HepG2 (cell line): ENCODE data around the gene ZC3H8. TPM values are rescaled to one million over a fixed set of nuclear protein-coding genes. Genes with fewer than 3 reads are reported as not detected.

Experiments
- ATAC-seq: fragments of 200-7000 bp; cut with Tn5 transposase; 3 replicates; pipeline ENCODE4 v1.9.1; 2020; ENCODE audit warnings: mild to moderate bottlenecking, moderate library complexity
- BruUV-seq: library from RNA; stranded (reverse); fragments of 400-500 nt; replicated peaks from 2 replicates; lab custom pipeline; 2021; lab: Mats Ljungman, UMichigan
- CTCF ChIA-PET: fragments of 300-600 bp; formaldehyde crosslinking; extraction: SDS; loops from one replicate; lab custom pipeline; 2021; ENCODE audit warnings: low total read pairs, inconsistent platforms, low intra/inter-chr PET ratio; lab: Yijun Ruan, JAX
- POLR2A ChIA-PET: fragments of 350-600 bp; sonication (Branson Sonifier 250); formaldehyde crosslinking; loops from one replicate; lab custom pipeline; 2020; ENCODE audit warnings: antibody characterized with exemption, inconsistent platforms; lab: Yijun Ruan, JAX
- DNase-seq: peaks from one replicate; pipeline ENCODE4 v3.0.0-alpha.2; 2015; ENCODE audit warnings: low spot score
- FAIRE-seq: peaks from 3 replicates; lab custom pipeline; 2011; peaks lifted over from hg19 to GRCh38; lab: Jason Lieb, UNC
- H2AFZ ChIP-seq: one replicate; pipeline ENCODE4 v1.6.1; 2011; ENCODE audit warnings: low read length, inconsistent platforms
- H3K27ac ChIP-seq: fragments of 300-600 bp; 3 replicates; pipeline ENCODE4 v1.8.0; 2011; ENCODE audit warnings: mixed run types, mild to moderate bottlenecking, mixed read lengths, low read length, inconsistent platforms; ENCODE audit not compliant: insufficient read depth; ENCODE audit errors: extremely low read length
- H3K27me3 ChIP-seq, 2 experiments: fragments of 200-600 bp in 1 of 2; 2 replicates in 1 of 2; 3 replicates in 1 of 2; pipeline versions ENCODE4 v1.6.0 to v1.8.0; 2011; ENCODE audit warnings: low read length in 2 of 2, mild to moderate bottlenecking in 2 of 2, moderate library complexity in 2 of 2, inconsistent platforms in 1 of 2; ENCODE audit not compliant: insufficient read depth in 2 of 2, control insufficient read depth in 1 of 2
- H3K36me3 ChIP-seq, 2 experiments: fragments of 200-600 bp in 1 of 2; replicated peaks in 1 of 2; 2 replicates in 1 of 2; 3 replicates in 1 of 2; pipeline versions ENCODE4 v1.5.1 to v1.8.0; 2011; ENCODE audit warnings: low read length in 2 of 2, inconsistent platforms in 1 of 2; ENCODE audit not compliant: insufficient read depth in 2 of 2, control insufficient read depth in 1 of 2
- H3K4me1 ChIP-seq: 2 replicates; pipeline ENCODE4 v1.5.1; 2012; ENCODE audit warnings: low read length, inconsistent platforms; ENCODE audit not compliant: insufficient read depth
- H3K4me2 ChIP-seq: 2 replicates; pipeline ENCODE4 v1.6.0; 2011; ENCODE audit warnings: low read depth, low read length, inconsistent platforms
- H3K4me3 ChIP-seq, 3 experiments: fragments of 200-600 bp in 1 of 3; sonication (generic), shearing (Covaris generic) in 1 of 3; replicated peaks in 1 of 3; 2 replicates each; pipeline ENCODE4 v1.5.1; 2011 to 2016; ENCODE audit warnings: low read length in 3 of 3, inconsistent platforms in 2 of 3, low read depth in 2 of 3, mild to moderate bottlenecking in 2 of 3, control low read depth in 1 of 3, mixed read lengths in 1 of 3; ENCODE audit not compliant: insufficient read depth in 1 of 3
- H3K79me2 ChIP-seq: one replicate; pipeline ENCODE4 v1.6.1; 2011; ENCODE audit warnings: low read length, inconsistent platforms; ENCODE audit not compliant: insufficient read depth
- H3K9ac ChIP-seq: 2 replicates; pipeline ENCODE4 v1.6.0; 2011; ENCODE audit warnings: mild to moderate bottlenecking, low read depth, low read length, inconsistent platforms; ENCODE audit not compliant: insufficient read depth
- H3K9me3 ChIP-seq: 2 replicates; pipeline ENCODE4 v1.5.1; 2012; ENCODE audit warnings: mild to moderate bottlenecking, low read length
- H4K20me1 ChIP-seq: 2 replicates; pipeline ENCODE4 v1.6.0; 2011; ENCODE audit warnings: inconsistent platforms, mild to moderate bottlenecking, low read length, moderate library complexity; ENCODE audit not compliant: insufficient read depth
- HNF1A ChIP-seq, 2 experiments: sonication (generic) in 1 of 2; formaldehyde crosslinking in 1 of 2; IDR thresholded peaks; 2 replicates each; pipeline versions ENCODE4 v1.4.0 to v1.6.1; 2016 to 2020; ENCODE audit warnings: borderline replicate concordance in 1 of 2, low read depth in 1 of 2, mild to moderate bottlenecking in 1 of 2, missing genetic modification reagents in 1 of 2
- IRF9 ChIP-seq: sonication (generic); formaldehyde crosslinking; IDR thresholded peaks from 2 replicates; pipeline ENCODE4 v1.8.0; 2022; ENCODE audit warnings: missing genetic modification reagents, mild to moderate bottlenecking, borderline replicate concordance
- TMF1 ChIP-seq: sonication (generic); formaldehyde crosslinking; IDR thresholded peaks from 2 replicates; pipeline ENCODE4 v1.8.1; 2022; ENCODE audit warnings: low read depth, missing genetic modification reagents
- ZFP1 ChIP-seq: IDR thresholded peaks from 2 replicates; pipeline ENCODE4 v1.6.1; 2016
- ZSCAN22 ChIP-seq: sonication (generic); formaldehyde crosslinking; IDR thresholded peaks from 2 replicates; pipeline ENCODE4 v1.4.0; 2020; ENCODE audit warnings: mild to moderate bottlenecking, missing genetic modification reagents
- WGBS: methylation state at CpG from one replicate; pipeline ENCODE4 v1.1.6; 2017; ENCODE audit warnings: low lambda C conversion rate; 5-methylcytosine and 5-hydroxymethylcytosine counted together
- in situ Hi-C: cut with HindIII; loops from 2 replicates; pipeline ENCODE4 v1.10.0; 2017; ENCODE audit warnings: low pct_unique_long_range_greater_than_20kb; ENCODE audit not compliant: extremely low pct_ligation_motif_present
- intact Hi-C: fragments of 100-400 bp; cut with micrococcal nuclease; formaldehyde crosslinking; loops from one replicate; pipeline ENCODE4 v1.10.0; 2022; ENCODE audit not compliant: unreplicated experiment
- polyA plus RNA-seq, 8 experiments: library from polyadenylated mRNA; depleted of rRNA in 3 of 8; stranded (reverse) in 7 of 8; unstranded in 1 of 8; fragments of >200 nt; fragmentation: Illumina TruSeq in 4 of 8; extraction: Trizol in 4 of 8; gene quantifications; 2 replicates each; pipeline versions ENCODE4 v1.2.1 to v1.2.3, GENCODE V29; 2011 to 2016; ENCODE audit warnings: low read depth in 4 of 8, missing spikeins in 1 of 8, mixed read lengths in 1 of 8; ENCODE audit not compliant: insufficient read depth in 1 of 8
- total RNA-seq, 5 experiments: library from RNA; depleted of rRNA; stranded (reverse); fragments of >200 nt; fragmentation: Illumina TruSeq; extraction: Trizol; gene quantifications; 2 replicates each; pipeline ENCODE4 v1.2.3, GENCODE V29; 2016; ENCODE audit warnings: low read depth in 1 of 5

ZC3H8 gene
- total and polyA plus RNA-seq, 2 of the 13 experiments (the other 11 are each of a cell fraction or from before 2014, with no cell fraction given): 4.5 to 17.0 TPM

- Histone ChIP-seq H3K4me2 (no peak overlapping the region), H3K9ac (no peak overlapping the region), H4K20me1 (no peaks in the 10 kb centered on the region), H3K79me2 (no peaks in the 10 kb centered on the region), H3K4me1 (peaks cover 24% of the 10 kb centered on the region), H3K9me3 (no peaks in the 10 kb centered on the region), H3K4me3 (no peak overlapping the region), H3K27me3 (no peaks in the 10 kb centered on the region; a peak in 1 of 5 replicates), H2AFZ (no peak overlapping the region), H3K36me3 (no peaks in the 10 kb centered on the region), H3K27ac (no peak overlapping the region)
- ATAC-seq (no peak), FAIRE-seq (no peak), DNase-seq (no peak)
- intact Hi-C loops: no loop called here
- no TSS peak for BruUV-seq
- ChIA-PET CTCF (no interaction called here), POLR2A (interaction anchor here (0.7 kb wide), 1 partner anchor 11 kb away, joined by 3 read pairs; no protein-coding TSS in a partner anchor)
- WGBS: 35% methylated on average over 9 of the region's 9 CpGs
- in situ Hi-C loops: no loop called here
- TF ChIP-seq ZSCAN22 (no peak), TMF1 (CRISPR knock-in tag) (no peak), IRF9 (no peak), HNF1A (IDR thresholded peaks at IDR 0.05; ENCODE audit: low read depth) (no peak), HNF1A (CRISPR knock-in tag; IDR thresholded peaks at IDR 0.05; ENCODE audit: borderline replicate concordance) (no peak), ZFP1 (CRISPR knock-in tag) (no peak)
Observed at GRCh38 chr2:112163541-112163981, 91.3 kb downstream of the ZC3H8 start.
